GM23248 (cell line): ENCODE data around the gene FAT1.
"Not testable (repeated sequence)": the region's sequence is repeated elsewhere in the genome, so short reads cannot be mapped to it uniquely, and the experiment has no call there.

ENCODE experiments used
- EZH2 ChIP-seq: fragments of 200-600 bp; sonication (generic); IDR thresholded peaks from 2 replicates; pipeline ENCODE4 v1.6.1; 2018; ENCODE audit warnings: antibody characterized with exemption, mild to moderate bottlenecking; ENCODE audit not compliant: insufficient read depth, poor library complexity, severe bottlenecking
- EZH2phosphoT487 ChIP-seq: fragments of 200-600 bp; sonication (generic); IDR thresholded peaks from 2 replicates; pipeline ENCODE4 v1.6.1; 2018; ENCODE audit warnings: antibody characterized with exemption, moderate library complexity, mild to moderate bottlenecking, low read depth; ENCODE audit not compliant: insufficient read depth

DNA sequence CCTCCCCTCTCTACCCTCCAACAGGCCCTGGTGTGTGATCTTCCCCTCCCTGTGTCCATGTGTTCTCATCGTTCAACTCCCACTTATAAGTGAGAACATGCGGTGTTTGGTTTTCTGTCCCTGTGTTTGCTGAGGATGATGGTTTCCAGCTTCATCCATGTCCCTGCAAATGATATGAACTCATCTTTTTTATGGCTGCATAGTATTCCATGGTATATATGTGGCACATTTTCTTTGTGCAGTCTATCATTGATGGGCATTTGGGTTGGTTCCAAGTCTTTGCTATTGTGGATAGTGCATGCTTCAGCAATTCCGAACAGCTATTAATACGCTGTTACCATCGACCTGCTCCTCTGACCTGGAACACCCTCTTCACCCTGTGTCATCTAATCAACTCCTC, 32.9 kb upstream of the FAT1 start:
- TF ChIP-seq EZH2, EZH2phosphoT487: not testable (repeated sequence)
